ENCODE data around the gene VIM.

The VIM gene

GRCh38 chr10:17239345-17240085, 11.5 kb downstream of the VIM start:
- DNase-seq (ENCODE audit: low read depth): no peak

GRCh38 chr10:17240096-17240495, 12.1 kb downstream of the VIM start:
- no peak for DNase-seq (ENCODE audit: low read depth)
- TF ChIP-seq CTCF (conservative IDR thresholded peaks at IDR 0.05; ENCODE audit: low read depth, low read length): no peak
- H3K4me3 ChIP-seq (ENCODE audit: low read depth, low read length): no peak overlapping the region

More at GRCh38 chr10:17239345-17240085, 11.5 kb downstream of the VIM start:
- no peak overlapping the region for H3K4me3 ChIP-seq (ENCODE audit: low read depth, low read length)
- TF ChIP-seq CTCF (conservative IDR thresholded peaks at IDR 0.05; ENCODE audit: low read depth, low read length): no peak

GRCh38 chr10:17240616-17241015, 12.6 kb downstream of the VIM start:
- TF ChIP-seq CTCF (conservative IDR thresholded peaks at IDR 0.05; ENCODE audit: low read depth, low read length): no peak
- H3K4me3 ChIP-seq (ENCODE audit: low read depth, low read length): no peak overlapping the region
- no peak for DNase-seq (ENCODE audit: low read depth)

GRCh38 chr10:17241611-17242333, 13.7 kb downstream of the VIM start:
- no peak for TF ChIP-seq CTCF (conservative IDR thresholded peaks at IDR 0.05; ENCODE audit: low read depth, low read length)
- H3K4me3 ChIP-seq (ENCODE audit: low read depth, low read length): no peak overlapping the region
- no peak for DNase-seq (ENCODE audit: low read depth)

GRCh38 chr10:17244700-17245365, 16.8 kb downstream of the VIM start:
- DNase-seq (ENCODE audit: low read depth): peak; percentile 61
- TF ChIP-seq CTCF (conservative IDR thresholded peaks at IDR 0.05; ENCODE audit: low read depth, low read length): no peak
- H3K4me3 ChIP-seq (ENCODE audit: low read depth, low read length): no peak overlapping the region

- DNase-seq (ENCODE audit: low read depth): no peak
These were observed 19.2 kb downstream of the VIM start for GRCh38 chr10:17247210-17247609.

More at GRCh38 chr10:17247210-17247609, 19.2 kb downstream of the VIM start:
- TF ChIP-seq CTCF (conservative IDR thresholded peaks at IDR 0.05; ENCODE audit: low read depth, low read length): no peak
- no peak overlapping the region for H3K4me3 ChIP-seq (ENCODE audit: low read depth, low read length)

Data from choroid plexus epithelial cell (primary cell).